GM18526 (cell line): ENCODE measurements around the gene TTC34.

Experiments used
- POLR2A ChIP-seq: IDR thresholded peaks from 3 replicates; pipeline ENCODE4 v1.6.1; 2011; ENCODE audit not compliant: insufficient read length; ENCODE audit errors: extremely low read depth

The TTC34 gene

GRCh38 chr1:2598329-2598931 lies 203.1 kb downstream of the TTC34 start:
- no peak for TF ChIP-seq POLR2A

- TF ChIP-seq POLR2A = no peak
Measured at GRCh38 chr1:2597441-2598328, 203.8 kb downstream of the TTC34 start.

- no peak for TF ChIP-seq POLR2A
Measured at GRCh38 chr1:2596530-2597333, 204.8 kb downstream of the TTC34 start.

- TF ChIP-seq POLR2A = no peak
Measured at GRCh38 chr1:2595812-2596529, 205.5 kb downstream of the TTC34 start.

- no peak for TF ChIP-seq POLR2A
Measured at GRCh38 chr1:2595261-2595811, 206.2 kb downstream of the TTC34 start.

- no peak for TF ChIP-seq POLR2A
Measured at GRCh38 chr1:2594641-2595131, 206.8 kb downstream of the TTC34 start.

- TF ChIP-seq POLR2A = no peak
Measured at GRCh38 chr1:2594001-2594640, 207.4 kb downstream of the TTC34 start.

- no peak for TF ChIP-seq POLR2A
Measured at GRCh38 chr1:2593251-2593878, 208.1 kb downstream of the TTC34 start.

- no peak for TF ChIP-seq POLR2A
Measured at GRCh38 chr1:2592672-2593071, 208.8 kb downstream of the TTC34 start.

- TF ChIP-seq POLR2A = no peak
Measured at GRCh38 chr1:2591581-2592261, 209.8 kb downstream of the TTC34 start.

GRCh38 chr1:2591233-2591580 lies 210.3 kb downstream of the TTC34 start:
- TF ChIP-seq POLR2A = no peak

- no peak for TF ChIP-seq POLR2A
Measured at GRCh38 chr1:2590233-2591141, 211.0 kb downstream of the TTC34 start.
